Measurements from ENCODE around the gene TRA2A.

DNA sequence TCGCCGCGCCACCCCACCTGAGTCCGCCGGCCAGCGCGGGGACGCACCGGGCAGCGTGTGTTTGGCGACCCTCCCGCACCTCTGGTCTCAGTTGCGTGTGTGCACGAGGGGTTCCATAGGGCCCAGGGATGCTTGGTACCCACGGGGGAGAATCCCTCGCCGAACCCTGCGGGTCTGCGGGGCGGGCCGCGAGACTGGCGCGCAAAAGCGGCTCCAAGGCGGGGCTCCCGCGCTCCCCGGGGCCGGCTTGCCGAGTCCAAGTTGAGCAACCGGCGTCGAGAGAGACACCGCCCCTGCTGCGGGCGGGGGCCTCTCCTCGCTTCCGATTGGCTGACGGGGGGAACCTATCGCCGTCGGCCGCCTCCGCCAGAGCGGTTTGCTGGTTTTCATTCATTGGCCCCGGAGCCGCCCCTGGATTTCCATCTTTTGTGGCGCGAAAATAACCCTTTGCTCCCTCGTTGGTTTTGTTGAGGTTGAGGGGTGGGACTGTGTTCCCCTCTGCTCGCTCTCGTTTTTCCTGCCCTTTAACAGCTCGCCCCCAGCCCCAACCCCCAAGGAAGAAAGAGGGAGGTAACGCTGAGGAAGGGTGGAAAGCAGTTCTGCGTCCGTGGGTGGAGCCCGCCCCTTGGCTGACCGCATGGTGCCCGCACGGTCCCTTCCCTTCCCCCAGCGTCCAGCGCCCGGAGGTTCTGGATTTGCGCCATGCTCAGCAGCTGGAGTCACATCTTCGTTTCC lies 57.5 kb downstream of the TRA2A start:
- TF ChIP-seq, protein P1, sequence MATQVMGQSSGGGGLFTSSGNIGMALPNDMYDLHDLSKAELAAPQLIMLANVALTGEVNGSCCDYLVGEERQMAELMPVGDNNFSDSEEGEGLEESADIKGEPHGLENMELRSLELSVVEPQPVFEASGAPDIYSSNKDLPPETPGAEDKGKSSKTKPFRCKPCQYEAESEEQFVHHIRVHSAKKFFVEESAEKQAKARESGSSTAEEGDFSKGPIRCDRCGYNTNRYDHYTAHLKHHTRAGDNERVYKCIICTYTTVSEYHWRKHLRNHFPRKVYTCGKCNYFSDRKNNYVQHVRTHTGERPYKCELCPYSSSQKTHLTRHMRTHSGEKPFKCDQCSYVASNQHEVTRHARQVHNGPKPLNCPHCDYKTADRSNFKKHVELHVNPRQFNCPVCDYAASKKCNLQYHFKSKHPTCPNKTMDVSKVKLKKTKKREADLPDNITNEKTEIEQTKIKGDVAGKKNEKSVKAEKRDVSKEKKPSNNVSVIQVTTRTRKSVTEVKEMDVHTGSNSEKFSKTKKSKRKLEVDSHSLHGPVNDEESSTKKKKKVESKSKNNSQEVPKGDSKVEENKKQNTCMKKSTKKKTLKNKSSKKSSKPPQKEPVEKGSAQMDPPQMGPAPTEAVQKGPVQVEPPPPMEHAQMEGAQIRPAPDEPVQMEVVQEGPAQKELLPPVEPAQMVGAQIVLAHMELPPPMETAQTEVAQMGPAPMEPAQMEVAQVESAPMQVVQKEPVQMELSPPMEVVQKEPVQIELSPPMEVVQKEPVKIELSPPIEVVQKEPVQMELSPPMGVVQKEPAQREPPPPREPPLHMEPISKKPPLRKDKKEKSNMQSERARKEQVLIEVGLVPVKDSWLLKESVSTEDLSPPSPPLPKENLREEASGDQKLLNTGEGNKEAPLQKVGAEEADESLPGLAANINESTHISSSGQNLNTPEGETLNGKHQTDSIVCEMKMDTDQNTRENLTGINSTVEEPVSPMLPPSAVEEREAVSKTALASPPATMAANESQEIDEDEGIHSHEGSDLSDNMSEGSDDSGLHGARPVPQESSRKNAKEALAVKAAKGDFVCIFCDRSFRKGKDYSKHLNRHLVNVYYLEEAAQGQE (IDR thresholded peaks at IDR 0.05; ENCODE audit: insufficient read depth in 1 of 2, low read depth in 2 of 2, low read length in 2 of 2): peak in 1 of 2 experiments; percentile 69; a peak in 2 of 4 replicates
- TF ChIP-seq SIN3A (IDR thresholded peaks at IDR 0.05; ENCODE audit: borderline replicate concordance, insufficient read depth, low read length): peak; percentile 53; the same call in 1 of the 2 replicates
- peak; percentile 91 for TF ChIP-seq POLR2AphosphoS5 (IDR thresholded peaks at IDR 0.05; ENCODE audit: low read depth, low read length)
- TF ChIP-seq FOXP2 (optimal IDR thresholded peaks at IDR 0.05; ENCODE audit: borderline replicate concordance, extremely low read depth, extremely low read length, insufficient read depth): no peak

Data from PFSK-1 (cell line).